Spleen (tissue), 11 donors: Measurements from ENCODE around the gene PDCD1. TPM values are rescaled to one million over a fixed set of nuclear protein-coding genes. Genes with fewer than 3 reads are reported as not detected.

Experiments
- DNase-seq: peaks from one replicate; pipeline ENCODE4 v3.0.0-alpha.2; 2020
- H3K27ac ChIP-seq, 8 donors: fragments of 200-600 bp; sonication (generic) in 7 of 8; 1 replicate in 4 of 8; 2 replicates in 4 of 8; pipeline versions ENCODE4 v1.5.0 to v1.8.0; 2016 to 2021; ENCODE audit warnings: inconsistent platforms in 4 of 8, mild to moderate bottlenecking in 4 of 8, moderate library complexity in 1 of 8
- H3K27me3 ChIP-seq, 7 donors: fragments of 200-600 bp; sonication (generic) in 6 of 7; replicated peaks in 1 of 7; 1 replicate in 4 of 7; 2 replicates in 3 of 7; pipeline versions ENCODE4 v1.5.0 to v1.8.0; 2016 to 2021; ENCODE audit warnings: inconsistent platforms in 3 of 7, mild to moderate bottlenecking in 1 of 7
- H3K36me3 ChIP-seq, 6 donors: fragments of 200-600 bp; sonication (generic) in 5 of 6; 1 replicate in 4 of 6; 2 replicates in 2 of 6; pipeline versions ENCODE4 v1.5.0 to v1.8.0; 2016 to 2021; ENCODE audit warnings: inconsistent platforms in 2 of 6
- H3K4me1 ChIP-seq, 6 donors: fragments of 200-600 bp; sonication (generic) in 5 of 6; 1 replicate in 3 of 6; 2 replicates in 3 of 6; pipeline versions ENCODE4 v1.5.0 to v1.8.0; 2016 to 2021; ENCODE audit warnings: inconsistent platforms in 3 of 6
- H3K4me3 ChIP-seq, 8 donors: fragments of 200-600 bp; sonication (generic) in 7 of 8; 1 replicate in 4 of 8; 2 replicates in 4 of 8; pipeline versions ENCODE4 v1.5.0 to v1.8.0; 2016 to 2021; ENCODE audit warnings: inconsistent platforms in 4 of 8, mild to moderate bottlenecking in 4 of 8, moderate library complexity in 2 of 8
- H3K9me3 ChIP-seq, 8 donors: fragments of 200-600 bp; sonication (generic) in 7 of 8; 1 replicate in 4 of 8; 2 replicates in 4 of 8; pipeline versions ENCODE4 v1.5.0 to v1.8.0; 2016 to 2021; ENCODE audit warnings: inconsistent platforms in 4 of 8
- CTCF ChIP-seq, 11 experiments: fragments of 200-600 bp in 7 of 11; fragments of 450-650 bp in 4 of 11; sonication (generic) in 4 of 11; IDR thresholded peaks in 8 of 11; conservative IDR thresholded peaks in 3 of 11; 1 replicate in 7 of 11; 2 replicates in 4 of 11; pipeline versions ENCODE4 v1.4.0 to v1.8.0; 2016 to 2021; ENCODE audit warnings: antibody characterized with exemption in 11 of 11, inconsistent platforms in 4 of 11, mild to moderate bottlenecking in 1 of 11
- POLR2A ChIP-seq, 3 donors: fragments of 450-650 bp; IDR thresholded peaks; one replicate each; pipeline ENCODE4 v1.5.1; 2017; ENCODE audit warnings: antibody characterized with exemption in 3 of 3, mild to moderate bottlenecking in 1 of 3
- POLR2AphosphoS5 ChIP-seq, 3 donors: sonication (generic); formaldehyde crosslinking; IDR thresholded peaks; one replicate each; pipeline ENCODE4 v1.5.1; 2017; ENCODE audit warnings: antibody characterized with exemption in 3 of 3
- WGBS, 5 donors: extraction: QIAGEN DNeasy Blood & Tissue Kit in 3 of 5; methylation state at CpG; one replicate each; pipeline versions ENCODE4 v1.1.5 to v1.1.7; 2013 to 2018; 5-methylcytosine and 5-hydroxymethylcytosine counted together
- intact Hi-C: fragments of 100-400 bp; cut with DNase I; formaldehyde crosslinking; loops from one replicate; pipeline ENCODE4 v1.15.0; 2023; ENCODE audit warnings: low total_unique reads
- polyA plus RNA-seq, 3 donors: library from polyadenylated mRNA; stranded (reverse); fragments of 200-250 nt; gene quantifications; one replicate each; pipeline ENCODE4 v1.2.1, GENCODE V29; 2013
- total RNA-seq, 7 donors: library from RNA; depleted of rRNA in 3 of 7; stranded (reverse); fragments of >200 nt in 3 of 7; fragmentation: NEBNext Ultra II Directional in 4 of 7; extraction: Animal tissue kit (Norgen Biotek cat#: 25700) in 4 of 7; gene quantifications; one replicate each; pipeline versions ENCODE4 v1.1.0 to v1.2.1, GENCODE V29; 2016 to 2021
- donor health status: healthy with polysubstance abuse.
- donor health status: DM: no; HTN: no; CAD: no; lungs with moderate emphysema.
- donor health status: DM: no; HTN: no; CAD: no.
- donor health status: Bipolar disorder and iron deficiency.
- donor health status: healthy.
- donor health status: DM: no; HTN: no; CAD: no.
- donor health status: DM: yes; HTN: yes; CAD: no.

The PDCD1 gene
- total and polyA plus RNA-seq, 10 donors = 2.7 to 7.9 (median 5.3) TPM

GRCh38 chr2:241894681-241895426, 36.2 kb upstream of the PDCD1 start:
- no peaks in the 10 kb centered on the region for H3K27me3 ChIP-seq
- peaks cover 0 to 30% (median 0%) of the 10 kb centered on the region in 6 donors for H3K36me3 ChIP-seq
- H3K9me3 ChIP-seq = no peaks in the 10 kb centered on the region
- intact Hi-C loops = no loop called here
- no peak overlapping the region for H3K4me3 ChIP-seq
- H3K27ac ChIP-seq = peak overlapping the region in 2 of 8 donors; percentile 65 to 77
- peaks cover 0 to 17% (median 10%) of the 10 kb centered on the region in 6 donors for H3K4me1 ChIP-seq
- DNase-seq = peak; percentile 71
- TF ChIP-seq CTCF (IDR thresholded peaks at IDR 0.05 in 8 of 11, conservative IDR thresholded peaks at IDR 0.05 in 3 of 11) (no peak), POLR2A (IDR thresholded peaks at IDR 0.05) (no peak), POLR2AphosphoS5 (IDR thresholded peaks at IDR 0.05) (no peak)
- 85 to 91% (median 88%) methylated on average over 18 to 28 of the region's 28 CpGs for WGBS, 5 donors

GRCh38 chr2:241894056-241894641, 35.5 kb upstream of the PDCD1 start:
- 90 to 94% (median 91%) methylated on average over 17 to 23 of the region's 23 CpGs for WGBS, 5 donors
- peaks cover 0 to 23% (median 0%) of the 10 kb centered on the region in 6 donors for H3K36me3 ChIP-seq
- intact Hi-C loops = no loop called here
- peaks cover 0 to under 1% (median 0%) of the 10 kb centered on the region in 8 donors for H3K9me3 ChIP-seq
- DNase-seq = peak; percentile 70
- H3K27ac ChIP-seq = no peak overlapping the region
- H3K27me3 ChIP-seq = no peaks in the 10 kb centered on the region
- peaks cover 0 to 15% (median 10%) of the 10 kb centered on the region in 6 donors for H3K4me1 ChIP-seq
- TF ChIP-seq POLR2AphosphoS5 (IDR thresholded peaks at IDR 0.05) = no peak
- TF ChIP-seq POLR2A (IDR thresholded peaks at IDR 0.05) = no peak
- TF ChIP-seq CTCF (IDR thresholded peaks at IDR 0.05 in 8 of 11, conservative IDR thresholded peaks at IDR 0.05 in 3 of 11) = no peak
- H3K4me3 ChIP-seq = no peak overlapping the region

DNA sequence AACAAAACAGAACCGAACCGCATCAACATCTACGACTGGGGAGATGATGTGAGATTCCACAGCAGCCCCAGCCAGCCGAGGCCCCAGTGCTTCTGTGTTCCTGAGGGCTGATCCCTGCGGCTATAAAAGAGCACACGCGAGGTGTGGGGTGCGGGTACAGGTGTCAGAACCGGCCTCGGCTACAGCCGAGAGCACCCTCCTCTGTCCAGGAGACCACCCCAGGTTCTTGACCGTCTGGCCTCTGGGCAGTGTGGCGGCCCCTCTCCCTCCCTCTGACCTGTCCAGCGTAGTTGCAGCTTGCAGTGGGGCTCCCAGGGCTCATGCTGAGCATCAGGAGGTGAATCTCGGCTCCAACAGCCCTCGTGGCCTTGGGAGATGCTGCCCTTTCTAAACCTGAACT, 34.6 kb upstream of the PDCD1 start:
- no peak overlapping the region for H3K27ac ChIP-seq
- no peaks in the 10 kb centered on the region for H3K27me3 ChIP-seq
- DNase-seq = peak; percentile 60
- peaks cover 0 to 16% (median 0%) of the 10 kb centered on the region in 6 donors for H3K36me3 ChIP-seq
- no peak for TF ChIP-seq CTCF (IDR thresholded peaks at IDR 0.05 in 8 of 11, conservative IDR thresholded peaks at IDR 0.05 in 3 of 11)
- no peak for TF ChIP-seq POLR2A (IDR thresholded peaks at IDR 0.05)
- TF ChIP-seq POLR2AphosphoS5 (IDR thresholded peaks at IDR 0.05) = no peak
- peaks cover 0 to 6% (median 0%) of the 10 kb centered on the region in 8 donors for H3K9me3 ChIP-seq
- 88 to 96% (median 94%) methylated on average over 16 of the region's 16 CpGs for WGBS, 5 donors
- no peak overlapping the region for H3K4me3 ChIP-seq
- peaks cover 0 to 15% (median 8%) of the 10 kb centered on the region in 6 donors for H3K4me1 ChIP-seq
- intact Hi-C loops = no loop called here
